HT-29 (cell line): ENCODE results near the gene MCIDAS. TPM values are rescaled to one million over a fixed set of nuclear protein-coding genes. Genes with fewer than 3 reads are reported as not detected.

Experiments used
- DNase-seq: peaks from one replicate; pipeline ENCODE4 v3.0.0-alpha.2; 2015; ENCODE audit warnings: low spot score
- total RNA-seq: library from RNA; depleted of rRNA; stranded (reverse); fragments of >200 nt; shearing (Covaris generic); gene quantifications from 2 replicates; pipeline ENCODE4 v1.2.3, GENCODE V29; 2014; rRNA removed

The MCIDAS gene
- 4.1 and 4.4 TPM in 2 replicates for total RNA-seq

- peak; percentile 89 for DNase-seq
These were observed at the start of gene MCIDAS for GRCh38 chr5:55226934-55227663. Gene MCIDAS, minus strand, starts transcription at chr5:55227315. Its CDS starts 177 bp downstream, at chr5:55227138.

DNA sequence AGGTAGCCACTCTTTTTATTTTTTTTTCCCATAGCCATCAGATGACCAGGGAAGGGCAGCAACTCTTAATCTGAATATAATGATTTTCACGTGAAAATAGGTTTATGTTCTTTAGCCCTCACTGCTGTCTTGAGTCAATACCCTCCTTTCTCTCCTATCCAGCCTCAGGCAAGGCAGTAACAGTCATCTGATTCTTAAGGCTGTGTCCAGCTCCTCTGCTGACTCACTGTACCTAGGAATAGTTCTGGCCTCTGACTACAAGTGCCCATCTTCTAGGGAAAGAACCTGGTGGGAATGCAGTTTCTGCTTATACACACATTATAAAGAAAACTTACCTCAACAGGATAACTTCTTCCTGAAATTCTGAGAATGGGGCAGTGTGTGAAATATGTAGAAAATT lies 49.7 kb upstream of the MCIDAS start:
- DNase-seq = no peak

GRCh38 chr5:55258339-55258738 lies 31.2 kb upstream of the MCIDAS start:
- DNase-seq = no peak

GRCh38 chr5:55254802-55255201 lies 27.7 kb upstream of the MCIDAS start:
- no peak for DNase-seq

GRCh38 chr5:55250064-55250463 lies 22.9 kb upstream of the MCIDAS start:
- DNase-seq = no peak

- peak; percentile 71 for DNase-seq
These were observed 14.6 kb upstream of the MCIDAS start for GRCh38 chr5:55241746-55242145.

GRCh38 chr5:55236800-55237199 lies 9.7 kb upstream of the MCIDAS start:
- DNase-seq = no peak

DNA sequence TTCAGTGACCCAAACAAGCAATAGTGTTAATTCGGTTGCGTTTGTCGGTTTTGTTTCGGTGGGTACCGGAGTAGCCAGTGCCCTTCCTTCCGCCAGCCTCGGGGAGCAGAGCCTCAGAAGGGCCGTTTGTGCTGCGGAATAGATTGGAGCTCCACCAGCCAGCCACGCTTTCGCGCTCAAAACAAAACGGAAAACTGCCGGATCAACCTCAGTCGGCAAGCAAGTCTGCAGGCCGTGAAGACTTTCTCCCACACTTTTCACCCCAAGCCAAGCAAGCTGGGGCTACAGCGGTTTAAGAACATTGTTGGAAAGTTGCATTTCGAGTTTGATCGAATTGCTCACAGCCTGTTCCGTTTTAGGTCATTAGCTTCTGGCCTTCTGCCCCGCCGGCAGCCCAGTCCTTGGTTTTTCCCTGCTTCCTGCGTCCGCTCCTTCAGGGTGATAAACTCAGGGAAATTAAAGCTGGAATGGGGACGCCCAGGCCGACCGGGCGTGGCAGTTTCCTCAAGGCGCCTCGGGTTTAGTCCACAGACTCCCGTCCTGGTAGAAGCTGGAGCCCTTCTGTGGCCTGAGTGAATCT lies 7.1 kb upstream of the MCIDAS start:
- peak; percentile 78 for DNase-seq

DNA sequence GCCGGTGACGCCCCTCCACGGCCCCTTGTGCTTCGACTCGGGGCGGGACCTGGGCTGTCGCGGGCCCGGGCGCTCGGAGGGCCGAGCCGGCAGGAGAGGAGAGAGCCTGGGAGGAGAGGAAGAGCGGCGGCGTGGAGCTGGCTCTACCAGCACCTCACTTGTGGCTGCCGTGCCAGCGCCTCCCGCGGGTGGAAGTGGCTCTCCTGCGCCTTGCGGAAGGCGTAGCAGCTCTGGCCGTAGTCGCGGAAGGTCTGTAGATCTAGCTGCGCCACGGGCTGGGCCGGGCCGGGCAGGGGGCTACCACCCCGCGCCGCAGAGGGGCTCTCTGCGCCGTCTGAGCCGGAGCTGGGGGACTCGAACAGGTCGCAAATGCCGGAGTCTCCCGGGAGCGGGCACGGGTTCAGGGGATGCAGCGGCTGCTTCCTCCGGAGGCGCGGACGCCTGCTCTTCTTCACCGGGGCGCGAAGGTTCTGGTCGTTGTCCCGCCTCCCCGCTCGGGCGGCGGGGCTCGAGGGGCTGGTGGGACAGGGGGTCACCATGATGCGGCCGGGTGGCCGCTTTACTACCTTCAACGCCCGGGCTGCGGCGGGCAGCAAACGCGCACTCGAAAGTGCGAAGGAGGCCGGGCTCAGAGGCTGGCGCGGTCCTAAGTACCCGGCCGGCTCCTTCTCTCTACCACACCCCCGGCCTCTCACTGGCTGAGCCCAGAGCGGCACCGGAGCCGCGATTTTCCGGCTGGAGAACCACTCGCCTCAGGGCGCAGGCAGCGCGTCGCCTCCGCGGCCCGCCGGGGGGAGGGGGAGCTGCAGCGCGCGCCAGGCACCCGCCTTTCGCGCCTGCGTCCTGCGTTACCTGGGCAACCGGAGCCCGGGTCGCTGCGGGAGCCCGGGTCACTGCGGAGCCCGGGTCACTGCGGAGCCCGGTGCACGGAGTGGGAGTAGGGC lies 6.1 kb upstream of the MCIDAS start, which contains the start of gene CCNO:
Gene CCNO, minus strand, starts transcription at position 624 of the 944 bp plus-strand sequence. Its CDS starts 85 bp downstream, at position 539.
- DNase-seq = peak; percentile 90

DNA sequence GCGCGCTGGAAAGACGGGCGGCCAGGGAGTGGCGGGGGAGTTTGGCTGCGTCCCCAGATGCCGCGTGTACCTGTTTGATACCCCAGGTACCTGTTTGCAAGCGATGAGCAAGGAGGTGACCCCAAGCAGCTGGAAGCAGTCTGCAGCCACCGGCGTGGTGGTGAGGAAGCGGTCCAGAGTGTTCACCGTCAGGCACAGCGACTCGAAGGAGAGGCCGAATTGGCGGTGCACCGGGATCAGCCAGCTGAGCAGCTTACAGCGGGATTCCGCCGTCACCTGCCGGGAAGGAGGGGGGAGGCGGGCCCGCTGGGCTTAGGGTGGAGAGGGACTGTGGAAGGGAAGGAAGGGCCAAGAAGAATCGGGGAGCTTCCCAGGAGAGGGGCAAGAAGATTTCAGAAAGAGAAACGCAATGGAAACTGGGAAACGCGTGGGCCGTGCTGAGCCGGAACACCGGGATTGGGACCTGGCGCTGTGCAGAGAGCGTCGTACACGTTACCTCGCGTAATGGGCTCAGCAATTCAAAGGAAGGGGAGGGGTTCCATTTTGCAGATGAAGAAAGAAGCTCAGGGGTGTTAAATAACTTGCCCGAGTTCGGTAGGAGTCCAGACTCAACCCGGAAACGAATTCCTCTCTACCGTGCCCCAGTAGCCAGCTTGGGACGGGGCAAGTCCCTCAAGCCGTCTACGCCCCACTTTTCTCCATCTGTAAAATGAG lies 5.3 kb upstream of the MCIDAS start:
- DNase-seq = peak; percentile 75

- DNase-seq = peak; percentile 47
These were observed 4.8 kb upstream of the MCIDAS start for GRCh38 chr5:55231919-55232270.

- peak; percentile 50 for DNase-seq
These were observed 4.2 kb upstream of the MCIDAS start for GRCh38 chr5:55231029-55231918.

- DNase-seq = no peak
These were observed 3.0 kb upstream of the MCIDAS start for GRCh38 chr5:55230086-55230629.

- DNase-seq = no peak
These were observed 732 bp upstream of the MCIDAS start for GRCh38 chr5:55227664-55228430.

DNA sequence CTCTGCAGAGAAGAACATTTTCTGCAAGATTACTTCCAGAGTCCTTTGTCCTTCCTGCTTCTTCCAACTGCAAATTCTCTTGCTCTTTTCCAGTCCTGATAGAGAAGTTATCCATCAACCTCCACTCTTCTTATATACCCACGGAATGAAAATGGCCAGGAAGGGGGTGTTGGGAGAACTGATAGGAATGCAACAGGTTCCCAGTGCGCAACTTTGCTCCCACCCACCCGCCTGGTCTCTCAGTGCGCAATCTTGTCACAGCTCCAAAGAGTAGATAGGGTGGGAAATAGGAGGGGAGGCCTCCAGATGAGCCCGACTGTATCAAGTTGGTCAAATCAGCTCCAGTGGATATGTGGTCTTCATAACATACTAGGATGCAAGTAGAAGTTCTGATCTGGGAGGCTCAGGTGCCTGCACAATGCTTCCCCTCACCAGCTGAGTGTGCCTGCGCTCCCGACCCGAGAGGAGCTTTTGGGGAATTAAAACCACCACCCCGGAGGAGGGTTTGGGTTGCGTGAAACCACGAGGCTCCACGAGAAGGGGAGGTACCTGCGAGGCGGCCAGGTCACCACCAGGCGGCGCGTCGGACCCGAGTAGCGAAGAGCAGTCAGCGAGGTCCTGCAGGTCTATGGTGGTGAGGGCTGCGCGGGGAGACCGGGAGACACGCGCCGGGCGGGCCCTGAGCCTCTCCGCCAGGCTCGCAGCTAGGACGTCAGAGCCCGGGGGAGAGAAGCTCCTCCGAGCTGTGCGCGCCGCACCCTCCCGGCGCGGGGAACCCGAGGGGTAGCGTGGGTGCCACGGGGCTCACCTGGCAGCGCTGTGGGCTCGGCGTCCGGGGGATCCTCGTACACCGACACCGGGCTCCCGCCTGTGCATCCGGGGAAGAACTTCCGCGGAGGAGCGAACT lies 835 bp downstream of the MCIDAS start:
- peak; percentile 83 for DNase-seq

DNA sequence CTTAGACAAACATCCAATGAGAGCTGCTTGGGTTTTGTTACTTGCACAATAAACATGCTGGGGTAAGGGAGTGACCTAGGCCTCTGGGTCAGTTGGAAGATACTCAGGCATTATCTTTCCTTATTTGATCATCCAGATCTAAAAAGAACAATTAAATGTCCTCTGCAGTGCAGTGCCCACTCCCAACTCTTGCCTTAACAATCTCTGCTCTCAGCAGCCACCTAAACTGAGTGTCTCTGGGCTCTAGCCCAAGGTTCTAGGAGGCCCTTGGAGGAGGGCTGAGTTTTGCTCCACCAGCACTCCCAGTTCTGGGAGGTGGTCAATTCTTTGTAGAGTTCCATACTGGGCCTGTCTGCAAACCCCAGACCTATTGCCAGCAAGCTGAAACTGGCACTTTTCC lies 1.8 kb downstream of the MCIDAS start:
- DNase-seq = no peak

DNA sequence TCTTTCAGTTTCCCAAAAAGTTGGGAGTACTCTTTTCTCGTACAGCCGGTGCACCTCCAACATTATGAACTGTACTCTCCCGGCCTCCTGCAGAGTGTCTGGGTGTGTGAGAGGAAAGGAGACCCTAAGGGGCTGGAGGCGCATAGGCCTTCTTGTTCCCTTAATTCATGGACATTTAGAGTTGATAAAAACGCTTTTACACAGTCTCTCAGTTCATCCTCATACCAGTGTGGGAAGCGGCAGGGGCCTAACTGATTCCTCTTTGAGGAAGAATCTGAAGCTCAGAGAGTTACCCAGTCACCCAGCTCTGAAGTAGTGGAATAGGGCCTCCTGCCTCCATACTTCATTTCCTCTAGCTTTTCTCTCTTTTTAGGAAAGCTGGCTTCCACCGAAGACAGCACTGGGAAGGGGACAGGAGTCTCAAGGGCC lies 3.3 kb downstream of the MCIDAS start:
- DNase-seq = no peak
